GM18517 (cell line): ENCODE results near the gene ANKRD17.

Experiments used
- ATAC-seq: cut with Tn5 transposase; IDR thresholded peaks from one replicate; pipeline ENCODE4 v1.9.1; 2021; ENCODE audit warnings: mild to moderate bottlenecking, moderate library complexity; ENCODE audit not compliant: unreplicated experiment

Gene ANKRD17

GRCh38 chr4:73064536-73064935 lies 194.1 kb downstream of the ANKRD17 start:
- no peak for ATAC-seq

GRCh38 chr4:73055241-73055897 lies 203.2 kb downstream of the ANKRD17 start:
- ATAC-seq, result peak; percentile 88

GRCh38 chr4:73053974-73054480 lies 204.6 kb downstream of the ANKRD17 start:
- no peak for ATAC-seq

- ATAC-seq, result no peak
Measured at GRCh38 chr4:73053076-73053475, 205.5 kb downstream of the ANKRD17 start.

GRCh38 chr4:73051625-73052024 lies 207.0 kb downstream of the ANKRD17 start:
- no peak for ATAC-seq

GRCh38 chr4:73045879-73046278 lies 212.7 kb downstream of the ANKRD17 start:
- ATAC-seq, result no peak

GRCh38 chr4:73037057-73037456 lies 221.5 kb downstream of the ANKRD17 start:
- no peak for ATAC-seq

GRCh38 chr4:73036123-73036522 lies 222.5 kb downstream of the ANKRD17 start:
- ATAC-seq, result no peak

- ATAC-seq, result no peak
Measured at GRCh38 chr4:73034896-73035295, 223.7 kb downstream of the ANKRD17 start.

- no peak for ATAC-seq
Measured at GRCh38 chr4:73028621-73029020, 230.0 kb downstream of the ANKRD17 start.
